ENCODE data around the gene OR10AD1.

Gene OR10AD1

DNA sequence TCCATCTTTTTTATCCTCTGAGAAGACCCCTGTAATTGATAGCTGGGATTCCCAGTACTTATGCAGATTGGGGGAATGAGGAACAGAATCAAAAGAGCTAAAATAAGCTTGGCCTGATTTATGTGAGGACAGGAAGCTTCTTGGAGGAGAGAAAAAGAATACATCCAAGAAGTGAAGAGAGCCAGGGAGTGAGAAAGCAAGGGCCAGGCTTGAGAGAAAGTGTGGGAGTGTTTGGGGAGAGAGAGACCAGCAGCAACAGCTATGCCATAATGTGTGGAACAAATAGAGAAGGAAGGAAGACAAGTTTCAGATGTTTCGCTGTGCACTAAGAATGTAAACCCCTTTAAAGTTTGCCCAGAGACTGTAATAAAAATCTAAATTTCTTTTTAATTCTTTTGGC is 23.6 kb downstream of the OR10AD1 start:
- POLR2A ChIA-PET (ENCODE audit: low non-redundant PET), result no interaction called here
- H3K27ac ChIP-seq, result no peak overlapping the region
- CTCF ChIA-PET, result no interaction called here
- TF ChIP-seq, protein P1, sequence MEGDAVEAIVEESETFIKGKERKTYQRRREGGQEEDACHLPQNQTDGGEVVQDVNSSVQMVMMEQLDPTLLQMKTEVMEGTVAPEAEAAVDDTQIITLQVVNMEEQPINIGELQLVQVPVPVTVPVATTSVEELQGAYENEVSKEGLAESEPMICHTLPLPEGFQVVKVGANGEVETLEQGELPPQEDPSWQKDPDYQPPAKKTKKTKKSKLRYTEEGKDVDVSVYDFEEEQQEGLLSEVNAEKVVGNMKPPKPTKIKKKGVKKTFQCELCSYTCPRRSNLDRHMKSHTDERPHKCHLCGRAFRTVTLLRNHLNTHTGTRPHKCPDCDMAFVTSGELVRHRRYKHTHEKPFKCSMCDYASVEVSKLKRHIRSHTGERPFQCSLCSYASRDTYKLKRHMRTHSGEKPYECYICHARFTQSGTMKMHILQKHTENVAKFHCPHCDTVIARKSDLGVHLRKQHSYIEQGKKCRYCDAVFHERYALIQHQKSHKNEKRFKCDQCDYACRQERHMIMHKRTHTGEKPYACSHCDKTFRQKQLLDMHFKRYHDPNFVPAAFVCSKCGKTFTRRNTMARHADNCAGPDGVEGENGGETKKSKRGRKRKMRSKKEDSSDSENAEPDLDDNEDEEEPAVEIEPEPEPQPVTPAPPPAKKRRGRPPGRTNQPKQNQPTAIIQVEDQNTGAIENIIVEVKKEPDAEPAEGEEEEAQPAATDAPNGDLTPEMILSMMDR (conservative IDR thresholded peaks at IDR 0.05; ENCODE audit: low read depth), result no peak
- no peak for DNase-seq (ENCODE audit: low spot score)

DNA sequence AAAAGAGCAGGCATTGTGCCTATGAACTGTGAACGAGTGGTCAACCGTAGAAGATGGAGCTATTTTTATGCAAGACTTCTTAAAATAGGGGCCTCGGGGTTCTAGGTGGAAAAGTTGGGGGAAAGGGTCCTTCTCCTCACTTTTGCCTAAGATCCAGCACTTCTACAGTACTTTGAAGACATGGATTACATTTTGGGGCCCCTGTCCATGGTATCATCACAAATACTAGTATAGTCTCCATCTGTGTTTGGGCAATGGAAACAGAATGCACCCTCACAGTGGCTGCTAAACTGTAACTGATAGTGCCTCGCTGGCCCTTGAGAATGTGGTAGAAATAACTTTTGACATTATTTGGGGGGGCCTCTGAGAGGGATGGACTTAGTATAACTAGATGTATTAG is 25.1 kb downstream of the OR10AD1 start:
- ChIA-PET POLR2A (ENCODE audit: low non-redundant PET) (no interaction called here), CTCF (interaction anchor here (1.5 kb wide), 1 partner anchor 11 kb away, joined by 4 read pairs; no protein-coding TSS in a partner anchor)
- no peak overlapping the region for H3K27ac ChIP-seq
- DNase-seq (ENCODE audit: low spot score), result no peak
- TF ChIP-seq, protein P1 (conservative IDR thresholded peaks at IDR 0.05; ENCODE audit: low read depth), result no peak

DNA sequence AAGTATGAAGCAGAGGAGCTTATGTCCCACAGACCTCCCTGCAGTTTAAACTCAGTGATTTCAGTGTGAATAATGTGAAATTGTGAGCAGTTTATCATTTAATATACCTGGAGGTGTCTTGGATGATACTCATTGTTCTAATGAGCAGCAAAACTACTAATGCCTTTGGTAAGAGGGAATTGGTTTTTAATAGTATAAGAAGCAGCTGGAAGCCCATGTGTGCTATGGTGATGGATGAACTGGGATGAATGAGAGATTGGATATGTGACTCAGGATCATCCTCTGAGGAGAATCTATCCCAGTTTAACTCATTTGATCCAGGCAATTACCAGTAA is 26.7 kb downstream of the OR10AD1 start:
- POLR2A ChIA-PET (ENCODE audit: low non-redundant PET), result no interaction called here
- DNase-seq (ENCODE audit: low spot score), result no peak
- TF ChIP-seq, protein P1 (conservative IDR thresholded peaks at IDR 0.05; ENCODE audit: low read depth), result no peak
- H3K27ac ChIP-seq, result no peak overlapping the region
- CTCF ChIA-PET, result interaction anchor here (0.6 to 1.5 kb wide), 2 partner anchors 13 to 213 kb away, joined by 3 to 4 read pairs; partner anchors contain the start of gene TMEM106C

DNA sequence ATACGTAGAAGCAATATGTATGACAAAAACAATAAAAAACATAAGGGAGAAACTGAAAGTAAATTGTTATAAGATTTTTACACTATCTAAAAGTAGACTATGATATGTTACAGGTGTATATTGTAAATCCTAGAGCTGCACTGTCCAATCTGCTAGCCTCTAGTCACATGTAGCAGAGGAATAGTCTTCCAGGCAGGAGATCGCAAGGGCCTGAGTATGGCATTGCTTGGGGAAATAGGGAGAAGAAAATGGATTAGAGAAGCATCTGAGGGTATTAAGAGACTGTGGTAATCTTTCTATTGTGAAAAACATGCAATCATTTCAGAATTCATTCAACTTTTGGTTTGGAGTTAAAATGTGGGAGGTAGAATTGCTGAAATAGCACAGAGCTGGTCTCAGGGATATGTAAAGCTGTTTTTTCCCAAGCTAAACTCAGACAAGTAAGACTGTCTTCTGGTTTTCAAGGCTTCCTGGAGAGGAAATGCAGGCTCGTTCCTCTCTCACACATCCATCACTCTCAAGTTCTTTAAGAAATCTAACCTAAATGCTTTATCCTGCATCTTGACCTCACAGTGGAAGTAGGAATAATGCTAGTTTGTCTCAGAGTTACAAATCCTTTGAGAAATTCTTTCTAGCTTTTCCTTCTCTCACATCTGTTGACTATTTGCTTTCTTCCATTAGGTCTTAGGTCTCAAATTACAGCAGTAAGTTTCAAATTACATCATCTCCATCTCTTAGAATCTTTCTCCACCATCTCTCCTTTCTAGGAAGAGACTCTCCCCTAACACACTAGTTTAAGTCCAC is 27.3 kb downstream of the OR10AD1 start:
- DNase-seq (ENCODE audit: low spot score), result no peak

DNA sequence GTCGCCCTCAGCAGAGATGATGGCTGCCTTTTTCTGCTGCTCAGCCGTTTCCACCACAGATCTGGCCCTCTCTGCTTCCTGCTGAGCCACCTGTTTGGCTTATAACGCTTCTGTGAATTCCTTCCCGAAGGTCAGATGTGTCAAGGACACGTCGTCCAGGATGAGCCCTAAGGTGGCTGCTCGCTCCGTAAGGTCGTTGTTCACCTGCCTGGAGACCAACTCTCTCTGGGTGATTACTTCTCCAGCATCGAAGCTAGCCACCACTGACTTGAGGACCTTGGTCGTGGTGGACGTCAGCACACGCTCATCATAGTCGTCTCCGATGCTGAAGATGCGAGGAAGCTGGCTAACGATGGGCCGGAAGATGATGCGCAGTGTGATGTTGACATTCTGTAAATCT is 34.1 kb downstream of the OR10AD1 start:
- no peak for DNase-seq (ENCODE audit: low spot score)
- no peak overlapping the region for H3K27ac ChIP-seq
- ChIA-PET POLR2A (ENCODE audit: low non-redundant PET) (no interaction called here), CTCF (no interaction called here)
- TF ChIP-seq, protein P1 (conservative IDR thresholded peaks at IDR 0.05; ENCODE audit: low read depth), result no peak

More for the DNA sequence above, 27.3 kb downstream of the OR10AD1 start:
- TF ChIP-seq, protein P1 (conservative IDR thresholded peaks at IDR 0.05; ENCODE audit: low read depth), result no peak
- ChIA-PET POLR2A (ENCODE audit: low non-redundant PET) (no interaction called here), CTCF (interaction anchor here (0.6 kb wide), 1 partner anchor 212 kb away, joined by 3 read pairs; the partner anchor contains the start of gene TMEM106C)
- H3K27ac ChIP-seq, result no peak overlapping the region

DNA sequence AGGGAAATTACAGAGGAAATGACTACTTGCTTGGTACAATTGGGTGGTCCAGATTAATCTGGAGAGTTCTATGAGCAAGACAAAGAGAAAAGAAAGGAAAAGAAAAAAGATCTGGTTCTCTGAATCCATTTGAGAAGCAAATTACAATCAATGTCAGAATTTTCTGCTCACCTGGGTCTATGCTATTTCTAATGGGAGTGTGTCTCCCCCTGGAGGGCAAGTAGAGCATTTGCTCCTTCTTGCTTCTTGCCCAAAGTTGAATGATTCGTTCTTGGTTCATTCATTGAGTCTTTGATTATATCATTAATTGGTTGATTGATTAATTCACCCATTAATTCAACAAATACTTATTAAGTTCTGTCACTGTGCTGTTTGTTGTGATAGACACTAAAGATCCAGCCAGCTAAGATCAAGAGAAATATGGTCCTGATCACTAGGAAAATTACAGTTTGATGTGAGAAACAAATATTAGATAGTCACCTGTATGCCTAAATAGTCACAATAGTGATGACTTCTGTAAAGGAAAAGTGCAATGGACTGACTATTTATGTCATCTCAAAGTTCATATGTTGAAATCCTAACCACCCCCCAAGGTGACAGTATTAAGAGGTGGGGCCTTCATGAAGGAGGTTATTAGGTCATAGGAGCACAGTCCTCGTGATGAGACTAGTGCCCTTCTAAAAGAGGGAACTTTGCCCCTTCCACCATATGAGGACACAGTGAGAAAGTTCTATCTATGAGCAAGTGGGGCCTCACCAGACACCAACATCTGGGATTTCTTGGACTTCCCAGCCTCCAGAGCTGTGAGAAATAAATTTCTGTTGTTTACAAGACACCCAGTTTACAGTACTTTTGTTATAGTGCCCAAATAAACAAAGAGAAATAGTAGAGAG is 37.8 kb downstream of the OR10AD1 start:
- POLR2A ChIA-PET (ENCODE audit: low non-redundant PET), result no interaction called here
- CTCF ChIA-PET, result interaction anchor here (0.6 to 1.2 kb wide), 5 partner anchors 25 to 215 kb away, joined by 3 to 4 read pairs (median 3); no protein-coding TSS in a partner anchor
- TF ChIP-seq, protein P1 (conservative IDR thresholded peaks at IDR 0.05; ENCODE audit: low read depth), result peak; percentile 90
- DNase-seq (ENCODE audit: low spot score), result peak; percentile 64
- H3K27ac ChIP-seq, result no peak overlapping the region

Data from RWPE1 (cell line).